Retinal pigment epithelial cell (primary cell): ENCODE results near the gene ROCK1.

Source experiments
- DNase-seq: peaks from one replicate; pipeline ENCODE4 v3.0.0-alpha.2; 2010; ENCODE audit warnings: low read depth
- H3K4me3 ChIP-seq: 2 replicates; pipeline ENCODE4 v1.5.1; 2011; ENCODE audit warnings: mild to moderate bottlenecking, low read length, control low read depth, moderate library complexity
- TF ChIP-seq, protein P1 (sequence below): conservative IDR thresholded peaks from 2 replicates; pipeline ENCODE4 v1.5.1; 2011; ENCODE audit warnings: low read depth, low read length, control low read depth, inconsistent platforms

ROCK1 gene

GRCh38 chr18:21101172-21101571 is 10.4 kb downstream of the ROCK1 start:
- TF ChIP-seq, protein P1, sequence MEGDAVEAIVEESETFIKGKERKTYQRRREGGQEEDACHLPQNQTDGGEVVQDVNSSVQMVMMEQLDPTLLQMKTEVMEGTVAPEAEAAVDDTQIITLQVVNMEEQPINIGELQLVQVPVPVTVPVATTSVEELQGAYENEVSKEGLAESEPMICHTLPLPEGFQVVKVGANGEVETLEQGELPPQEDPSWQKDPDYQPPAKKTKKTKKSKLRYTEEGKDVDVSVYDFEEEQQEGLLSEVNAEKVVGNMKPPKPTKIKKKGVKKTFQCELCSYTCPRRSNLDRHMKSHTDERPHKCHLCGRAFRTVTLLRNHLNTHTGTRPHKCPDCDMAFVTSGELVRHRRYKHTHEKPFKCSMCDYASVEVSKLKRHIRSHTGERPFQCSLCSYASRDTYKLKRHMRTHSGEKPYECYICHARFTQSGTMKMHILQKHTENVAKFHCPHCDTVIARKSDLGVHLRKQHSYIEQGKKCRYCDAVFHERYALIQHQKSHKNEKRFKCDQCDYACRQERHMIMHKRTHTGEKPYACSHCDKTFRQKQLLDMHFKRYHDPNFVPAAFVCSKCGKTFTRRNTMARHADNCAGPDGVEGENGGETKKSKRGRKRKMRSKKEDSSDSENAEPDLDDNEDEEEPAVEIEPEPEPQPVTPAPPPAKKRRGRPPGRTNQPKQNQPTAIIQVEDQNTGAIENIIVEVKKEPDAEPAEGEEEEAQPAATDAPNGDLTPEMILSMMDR: no peak
- DNase-seq: no peak
- H3K4me3 ChIP-seq: no peak overlapping the region

- DNase-seq: no peak
- TF ChIP-seq, protein P1: no peak
Measured at GRCh38 chr18:21100678-21101077, 10.9 kb downstream of the ROCK1 start.

GRCh38 chr18:21100146-21100545 is 11.5 kb downstream of the ROCK1 start:
- TF ChIP-seq, protein P1: no peak
- H3K4me3 ChIP-seq: no peak overlapping the region
- DNase-seq: no peak

More at GRCh38 chr18:21100678-21101077, 10.9 kb downstream of the ROCK1 start:
- H3K4me3 ChIP-seq: no peak overlapping the region

DNA sequence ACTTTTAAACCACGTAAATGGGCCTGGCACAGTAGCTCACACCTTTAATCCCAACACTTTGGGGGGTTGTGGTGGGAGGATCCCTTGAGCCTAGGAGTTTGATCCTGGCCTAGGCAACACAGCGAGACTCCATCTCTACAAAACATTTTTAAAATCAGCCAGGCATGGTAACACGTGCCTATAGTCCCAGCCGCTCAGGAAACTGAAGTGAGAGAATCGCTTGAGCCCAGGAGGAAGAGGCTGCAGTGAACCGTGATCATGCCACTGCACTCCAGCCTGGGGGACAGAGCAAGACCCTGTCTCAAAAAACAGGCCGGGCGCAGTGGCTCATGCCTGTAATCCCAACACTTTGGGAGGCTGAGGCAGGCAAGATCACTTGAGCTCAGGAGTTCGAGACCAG is 12.2 kb downstream of the ROCK1 start:
- no peak for DNase-seq
- TF ChIP-seq, protein P1: no peak
- H3K4me3 ChIP-seq: no peak overlapping the region

GRCh38 chr18:21096760-21097159 is 14.9 kb downstream of the ROCK1 start:
- TF ChIP-seq, protein P1: no peak
- DNase-seq: no peak
- H3K4me3 ChIP-seq: no peak overlapping the region

GRCh38 chr18:21093133-21093532 is 18.5 kb downstream of the ROCK1 start:
- H3K4me3 ChIP-seq: no peak overlapping the region
- TF ChIP-seq, protein P1: no peak
- DNase-seq: no peak

DNA sequence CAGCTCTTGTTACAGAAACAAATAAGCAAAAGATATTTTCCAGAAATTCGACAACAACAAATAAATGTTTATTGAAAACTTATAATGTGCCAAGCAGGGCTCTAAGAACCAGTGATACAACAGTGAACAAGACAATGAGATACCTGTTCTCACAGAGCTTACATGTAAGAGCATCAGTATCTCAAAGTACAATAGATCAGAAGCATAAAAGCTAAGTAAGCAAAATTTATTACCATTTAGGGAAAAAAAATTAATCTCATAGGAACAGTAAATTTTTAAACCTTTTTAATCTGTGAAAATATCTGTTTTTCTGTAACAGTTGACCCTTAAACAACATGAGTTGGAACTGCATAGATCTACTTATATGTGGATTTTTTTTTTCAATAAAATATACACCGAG is 20.9 kb downstream of the ROCK1 start:
- no peak overlapping the region for H3K4me3 ChIP-seq
- DNase-seq: no peak
- TF ChIP-seq, protein P1: no peak
